H9 (cell line): ENCODE measurements around the gene YAF2. TPM values are rescaled to one million over a fixed set of nuclear protein-coding genes. Genes with fewer than 3 reads are reported as not detected.

ENCODE experiments used
- DNase-seq: peaks from one replicate; pipeline ENCODE4 v3.0.0-alpha.2; 2017
- H2AFZ ChIP-seq: one replicate; pipeline ENCODE4 v1.6.1; 2013; ENCODE audit warnings: mild to moderate bottlenecking, low read length, control low read depth, moderate library complexity
- H2AK5ac ChIP-seq: 2 replicates; pipeline ENCODE4 v1.6.1; 2013; ENCODE audit warnings: low read length, control low read depth, mixed read lengths; ENCODE audit not compliant: insufficient read length
- H2BK120ac ChIP-seq: one replicate; pipeline ENCODE4 v1.6.1; 2013; ENCODE audit warnings: low read depth, mild to moderate bottlenecking, low read length, control low read depth, inconsistent platforms; ENCODE audit not compliant: poor library complexity, severe bottlenecking
- H2BK12ac ChIP-seq: 2 replicates; pipeline ENCODE4 v1.6.1; 2013; ENCODE audit warnings: low read length, control low read depth, mixed read lengths, low read depth; ENCODE audit not compliant: insufficient read length
- H2BK15ac ChIP-seq: 2 replicates; pipeline ENCODE4 v1.6.1; 2013; ENCODE audit warnings: low read depth, low read length, control low read depth
- H2BK20ac ChIP-seq: one replicate; pipeline ENCODE4 v1.6.1; 2013; ENCODE audit warnings: low read depth, mild to moderate bottlenecking, low read length, control low read depth, inconsistent platforms; ENCODE audit not compliant: poor library complexity, severe bottlenecking
- H2BK5ac ChIP-seq: 2 replicates; pipeline ENCODE4 v1.6.1; 2013; ENCODE audit warnings: low read length, control low read depth, mixed read lengths; ENCODE audit not compliant: insufficient read length
- H3K14ac ChIP-seq: 2 replicates; pipeline ENCODE4 v1.6.1; 2013; ENCODE audit warnings: low read length, control low read depth; ENCODE audit not compliant: insufficient read depth
- H3K18ac ChIP-seq: 2 replicates; pipeline ENCODE4 v1.6.1; 2013; ENCODE audit warnings: low read depth, mild to moderate bottlenecking, mixed read lengths, low read length, control low read depth; ENCODE audit not compliant: insufficient read length
- H3K23ac ChIP-seq: 2 replicates; pipeline ENCODE4 v1.6.1; 2013; ENCODE audit warnings: low read length, control low read depth, mixed read lengths, low read depth; ENCODE audit not compliant: insufficient read length
- H3K23me2 ChIP-seq: 2 replicates; pipeline ENCODE4 v1.6.1; 2013; ENCODE audit warnings: low read depth, mild to moderate bottlenecking, mixed read lengths, low read length, control low read depth; ENCODE audit not compliant: insufficient read length, poor library complexity, severe bottlenecking
- H3K27ac ChIP-seq: 2 replicates; pipeline ENCODE4 v1.5.1; 2013; ENCODE audit warnings: low read length, control low read depth, mixed read lengths, low read depth; ENCODE audit not compliant: insufficient read length
- H3K27me3 ChIP-seq: 2 replicates; pipeline ENCODE4 v1.6.1; 2013; ENCODE audit warnings: low read length, control low read depth, inconsistent platforms; ENCODE audit not compliant: insufficient read depth
- H3K4ac ChIP-seq: 2 replicates; pipeline ENCODE4 v1.6.1; 2013; ENCODE audit warnings: low read depth, mild to moderate bottlenecking, control low read depth, inconsistent platforms, low read length, moderate library complexity
- H3K4me1 ChIP-seq: 2 replicates; pipeline ENCODE4 v1.6.1; 2013; ENCODE audit warnings: low read length, control low read depth, inconsistent platforms; ENCODE audit not compliant: insufficient read depth
- H3K4me2 ChIP-seq: 2 replicates; pipeline ENCODE4 v1.6.1; 2013; ENCODE audit warnings: low read length, control low read depth, mixed read lengths; ENCODE audit not compliant: insufficient read length, insufficient read depth
- H3K56ac ChIP-seq: 2 replicates; pipeline ENCODE4 v1.6.1; 2013; ENCODE audit warnings: low read depth, mild to moderate bottlenecking, mixed read lengths, low read length, control low read depth; ENCODE audit not compliant: insufficient read length
- H3K79me1 ChIP-seq: 2 replicates; pipeline ENCODE4 v1.6.1; 2013; ENCODE audit warnings: low read depth, mild to moderate bottlenecking, moderate library complexity, low read length, control low read depth, inconsistent platforms; ENCODE audit not compliant: insufficient read depth, poor library complexity, severe bottlenecking
- H3K79me2 ChIP-seq: 2 replicates; pipeline ENCODE4 v1.6.1; 2013; ENCODE audit warnings: low read length, control low read depth, inconsistent platforms; ENCODE audit not compliant: insufficient read depth
- H3K9ac ChIP-seq: 2 replicates; pipeline ENCODE4 v1.6.1; 2013; ENCODE audit warnings: low read length, control low read depth, mixed read lengths; ENCODE audit not compliant: insufficient read length; ENCODE audit errors: extremely low read depth
- H3K9me3 ChIP-seq: one replicate; pipeline ENCODE4 v1.6.1; 2013; ENCODE audit warnings: low read depth, low read length, inconsistent platforms; ENCODE audit not compliant: control insufficient read depth
- H3T11ph ChIP-seq: one replicate; pipeline ENCODE4 v1.6.1; 2013; ENCODE audit warnings: mild to moderate bottlenecking, low read length, control low read depth, inconsistent platforms
- H4K20me1 ChIP-seq: one replicate; pipeline ENCODE4 v1.6.1; 2013; ENCODE audit not compliant: control insufficient read depth, insufficient read length, insufficient read depth
- H4K5ac ChIP-seq: 2 replicates; pipeline ENCODE4 v1.6.1; 2013; ENCODE audit warnings: low read depth, mild to moderate bottlenecking, mixed read lengths, low read length, control low read depth; ENCODE audit not compliant: insufficient read length
- H4K8ac ChIP-seq: replicated peaks from 2 replicates; pipeline ENCODE4 v1.6.1; 2013; ENCODE audit warnings: low read length, control low read depth, mixed read lengths, low read depth; ENCODE audit not compliant: insufficient read length
- H4K91ac ChIP-seq: 2 replicates; pipeline ENCODE4 v1.6.1; 2013; ENCODE audit warnings: low read depth, mild to moderate bottlenecking, moderate library complexity, mixed read lengths, low read length, control low read depth; ENCODE audit not compliant: insufficient read length
- H3K27ac Mint-ChIP-seq, 3 experiments: 2 replicates in 2 of 3; 3 replicates in 1 of 3; pipeline ENCODE4 v1.8.0; 2020 to 2021; ENCODE audit warnings: mixed read lengths in 3 of 3, mild to moderate bottlenecking in 1 of 3, moderate library complexity in 1 of 3
- H3K27me3 Mint-ChIP-seq: 2 replicates; pipeline ENCODE4 v1.8.0; 2021; ENCODE audit warnings: low read depth, mild to moderate bottlenecking, moderate library complexity, mixed read lengths
- H3K36me3 Mint-ChIP-seq, 3 experiments: 2 replicates in 2 of 3; 3 replicates in 1 of 3; pipeline ENCODE4 v1.8.0; 2020 to 2021; ENCODE audit warnings: low read depth in 3 of 3, mixed read lengths in 3 of 3; ENCODE audit not compliant: insufficient read depth in 1 of 3
- H3K4me1 Mint-ChIP-seq, 2 experiments: 2 replicates each; pipeline ENCODE4 v1.8.0; 2020; ENCODE audit warnings: mixed read lengths in 2 of 2
- H3K4me3 Mint-ChIP-seq, 2 experiments: 2 replicates in 1 of 2; 3 replicates in 1 of 2; pipeline ENCODE4 v1.8.0; 2020 to 2021; ENCODE audit warnings: mild to moderate bottlenecking in 2 of 2, mixed read lengths in 2 of 2, moderate library complexity in 1 of 2
- H3K9me3 Mint-ChIP-seq, 2 experiments: 2 replicates in 1 of 2; 3 replicates in 1 of 2; pipeline ENCODE4 v1.8.0; 2020; ENCODE audit warnings: mild to moderate bottlenecking in 2 of 2, mixed read lengths in 2 of 2, moderate library complexity in 1 of 2
- WGBS: extraction: QIAGEN DNeasy Blood & Tissue Kit; methylation state at CpG from one replicate; pipeline ENCODE4 v1.1.7; 2013; ENCODE audit warnings: missing lambda C conversion rate, low lambda C conversion rate, mixed read lengths; ENCODE audit not compliant: insufficient read length; ENCODE audit errors: extremely low coverage; 5-methylcytosine and 5-hydroxymethylcytosine counted together
- total RNA-seq: library from RNA; stranded (reverse); gene quantifications from 2 replicates; pipeline ENCODE4 v1.2.1, GENCODE V29; 2021
- TF ChIP-seq, protein P1 (sequence below): fragments of 200-600 bp; sonication (generic); conservative IDR thresholded peaks from 3 replicates; pipeline ENCODE4 v1.8.0; 2021; ENCODE audit warnings: antibody characterized with exemption, mild to moderate bottlenecking

The YAF2 gene
- total RNA-seq, 1 experiment from 2014 or later = 1.9 TPM

GRCh38 chr12:42186793-42187192 is 51.3 kb downstream of the YAF2 start:
- H2BK5ac ChIP-seq = no peak overlapping the region
- H2BK12ac ChIP-seq = no peak overlapping the region
- DNase-seq = no peak
- no peak overlapping the region for H3K18ac ChIP-seq
- H2AK5ac ChIP-seq = no peak overlapping the region
- no peak overlapping the region for H3K9ac ChIP-seq
- no peak overlapping the region for H4K5ac ChIP-seq
- no CpG with 5 or more reads among the region's 2 CpGs for WGBS
- H4K91ac ChIP-seq = no peak overlapping the region
- TF ChIP-seq, protein P1, sequence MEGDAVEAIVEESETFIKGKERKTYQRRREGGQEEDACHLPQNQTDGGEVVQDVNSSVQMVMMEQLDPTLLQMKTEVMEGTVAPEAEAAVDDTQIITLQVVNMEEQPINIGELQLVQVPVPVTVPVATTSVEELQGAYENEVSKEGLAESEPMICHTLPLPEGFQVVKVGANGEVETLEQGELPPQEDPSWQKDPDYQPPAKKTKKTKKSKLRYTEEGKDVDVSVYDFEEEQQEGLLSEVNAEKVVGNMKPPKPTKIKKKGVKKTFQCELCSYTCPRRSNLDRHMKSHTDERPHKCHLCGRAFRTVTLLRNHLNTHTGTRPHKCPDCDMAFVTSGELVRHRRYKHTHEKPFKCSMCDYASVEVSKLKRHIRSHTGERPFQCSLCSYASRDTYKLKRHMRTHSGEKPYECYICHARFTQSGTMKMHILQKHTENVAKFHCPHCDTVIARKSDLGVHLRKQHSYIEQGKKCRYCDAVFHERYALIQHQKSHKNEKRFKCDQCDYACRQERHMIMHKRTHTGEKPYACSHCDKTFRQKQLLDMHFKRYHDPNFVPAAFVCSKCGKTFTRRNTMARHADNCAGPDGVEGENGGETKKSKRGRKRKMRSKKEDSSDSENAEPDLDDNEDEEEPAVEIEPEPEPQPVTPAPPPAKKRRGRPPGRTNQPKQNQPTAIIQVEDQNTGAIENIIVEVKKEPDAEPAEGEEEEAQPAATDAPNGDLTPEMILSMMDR = no peak
- no peak overlapping the region for H3T11ph ChIP-seq
- H3K79me2 ChIP-seq = no peaks in the 10 kb centered on the region
- H2BK15ac ChIP-seq = no peak overlapping the region
- no peaks in the 10 kb centered on the region for H3K9me3 ChIP-seq
- no peak overlapping the region for H4K8ac ChIP-seq
- no peaks in the 10 kb centered on the region for H3K23me2 ChIP-seq
- H4K20me1 ChIP-seq = no peaks in the 10 kb centered on the region
- H3K79me1 ChIP-seq = no peaks in the 10 kb centered on the region
- no peak overlapping the region for H2BK120ac ChIP-seq
- Mint-ChIP-seq H3K9me3 (no peaks in the 10 kb centered on the region), H3K36me3 (no peaks in the 10 kb centered on the region), H3K27me3 (no peaks in the 10 kb centered on the region), H3K4me3 (no peak overlapping the region), H3K27ac (no peak overlapping the region), H3K4me1 (no peaks in the 10 kb centered on the region)
- no peak overlapping the region for H3K56ac ChIP-seq
- H2AFZ ChIP-seq = no peak overlapping the region
- H3K4me1 ChIP-seq = no peaks in the 10 kb centered on the region
- H2BK20ac ChIP-seq = no peak overlapping the region
- no peak overlapping the region for H3K4me2 ChIP-seq
- H3K23ac ChIP-seq = no peak overlapping the region
- H3K4ac ChIP-seq = no peak overlapping the region
- H3K27me3 ChIP-seq = no peaks in the 10 kb centered on the region
- no peak overlapping the region for H3K27ac ChIP-seq
- H3K14ac ChIP-seq = no peak overlapping the region
